Mesendoderm (in vitro differentiated cells): ENCODE data around the gene TBC1D8.

Source experiments
- DNase-seq: peaks from one replicate; pipeline ENCODE4 v3.0.0; 2013
- H2AK5ac ChIP-seq: 2 replicates; pipeline ENCODE4 v1.6.1; 2013; ENCODE audit warnings: low read length, inconsistent platforms
- H2BK120ac ChIP-seq: 2 replicates; pipeline ENCODE4 v1.6.1; 2013; ENCODE audit warnings: low read depth, mild to moderate bottlenecking, low read length, moderate library complexity, mixed read lengths
- H2BK15ac ChIP-seq: replicated peaks from 2 replicates; pipeline ENCODE4 v1.6.1; 2013; ENCODE audit warnings: low read depth, mild to moderate bottlenecking, moderate library complexity
- H2BK5ac ChIP-seq: 2 replicates; pipeline ENCODE4 v1.6.1; 2013; ENCODE audit warnings: low read length, inconsistent platforms
- H3K18ac ChIP-seq: 2 replicates; pipeline ENCODE4 v1.6.1; 2013; ENCODE audit warnings: mild to moderate bottlenecking, low read length, mixed read lengths
- H3K23ac ChIP-seq: one replicate; pipeline ENCODE4 v1.6.1; 2013; ENCODE audit warnings: low read length
- H3K27ac ChIP-seq: 2 replicates; pipeline ENCODE4 v1.5.1; 2013; ENCODE audit warnings: low read depth, mild to moderate bottlenecking, inconsistent platforms, low read length, moderate library complexity
- H3K27me3 ChIP-seq: 2 replicates; pipeline ENCODE4 v1.6.1; 2013; ENCODE audit warnings: low read length, control low read depth, mild to moderate bottlenecking, inconsistent platforms; ENCODE audit not compliant: insufficient read depth, poor library complexity
- H3K36me3 ChIP-seq: 2 replicates; pipeline ENCODE4 v1.6.1; 2013; ENCODE audit warnings: low read length, inconsistent platforms; ENCODE audit not compliant: control insufficient read depth, insufficient read depth
- H3K4ac ChIP-seq: one replicate; pipeline ENCODE4 v1.6.1; 2013; ENCODE audit warnings: low read depth, mild to moderate bottlenecking, low read length, moderate library complexity
- H3K4me1 ChIP-seq: 2 replicates; pipeline ENCODE4 v1.6.1; 2013; ENCODE audit warnings: low read depth, low read length, inconsistent platforms; ENCODE audit not compliant: control insufficient read depth
- H3K4me2 ChIP-seq: 2 replicates; pipeline ENCODE4 v1.6.1; 2013; ENCODE audit warnings: low read length
- H3K4me3 ChIP-seq: 2 replicates; pipeline ENCODE4 v1.5.1; 2013; ENCODE audit warnings: mild to moderate bottlenecking, low read length
- H3K56ac ChIP-seq: one replicate; pipeline ENCODE4 v1.6.1; 2013; ENCODE audit warnings: low read length
- H3K79me1 ChIP-seq: 2 replicates; pipeline ENCODE4 v1.6.1; 2013; ENCODE audit warnings: low read length, inconsistent platforms
- H3K79me2 ChIP-seq: 2 replicates; pipeline ENCODE4 v1.6.1; 2013; ENCODE audit warnings: mild to moderate bottlenecking, low read length; ENCODE audit not compliant: control insufficient read depth, insufficient read depth
- H3K9ac ChIP-seq: 2 replicates; pipeline ENCODE4 v1.6.1; 2013; ENCODE audit warnings: low read length, inconsistent platforms
- H4K5ac ChIP-seq: one replicate; pipeline ENCODE4 v1.6.1; 2013; ENCODE audit warnings: low read length
- H4K8ac ChIP-seq: one replicate; pipeline ENCODE4 v1.6.1; 2013; ENCODE audit warnings: low read depth, mild to moderate bottlenecking, control low read depth, low read length, moderate library complexity
- WGBS: extraction: QIAGEN DNeasy Blood & Tissue Kit; methylation state at CpG from one replicate; pipeline ENCODE4 v1.1.7; 2013; ENCODE audit warnings: low lambda C conversion rate, missing lambda C conversion rate; ENCODE audit not compliant: insufficient coverage; ENCODE audit errors: extremely low coverage; 5-methylcytosine and 5-hydroxymethylcytosine counted together

Gene TBC1D8

DNA sequence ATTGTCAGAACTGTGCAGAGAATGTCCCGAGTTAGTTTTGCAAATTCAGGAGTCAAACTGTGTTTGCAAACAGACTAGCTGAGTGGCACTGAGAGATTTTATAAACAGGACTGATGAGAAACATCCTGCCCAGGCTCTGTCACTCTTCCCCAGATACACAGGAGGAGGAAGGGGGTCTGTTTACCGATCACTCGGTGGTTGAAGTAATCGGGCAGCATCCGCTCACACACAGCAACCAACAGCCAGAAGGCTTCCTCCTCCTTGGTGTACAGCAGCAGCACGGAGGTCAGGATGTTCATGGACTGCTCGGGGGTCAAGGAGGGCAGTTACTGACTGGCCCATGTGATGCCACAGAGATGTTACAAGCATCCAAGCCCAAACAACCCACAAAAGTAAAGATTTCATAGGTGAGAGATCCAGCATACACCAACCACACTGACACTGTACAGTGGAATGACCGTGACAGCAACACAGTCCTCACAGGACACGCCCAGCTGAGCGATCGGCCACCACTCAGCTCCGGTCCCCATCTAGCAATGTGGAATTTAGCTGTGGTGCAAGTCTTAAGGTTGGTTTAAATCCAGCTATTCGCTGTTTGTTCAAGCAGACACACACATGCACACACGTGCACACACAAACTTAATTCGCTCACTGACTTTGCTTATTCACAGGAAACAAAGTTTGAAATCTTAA lies 119.0 kb downstream of the TBC1D8 start:
- no peak overlapping the region for H2AK5ac ChIP-seq
- no peaks in the 10 kb centered on the region for H3K27me3 ChIP-seq
- no peak overlapping the region for H3K56ac ChIP-seq
- no peak overlapping the region for H2BK120ac ChIP-seq
- H3K4me2 ChIP-seq: no peak overlapping the region
- H4K5ac ChIP-seq: no peak overlapping the region
- no peak overlapping the region for H3K18ac ChIP-seq
- H2BK15ac ChIP-seq: no peak overlapping the region
- H3K4me3 ChIP-seq: no peak overlapping the region
- H3K27ac ChIP-seq: no peak overlapping the region
- H3K79me1 ChIP-seq: no peaks in the 10 kb centered on the region
- H4K8ac ChIP-seq: no peak overlapping the region
- H3K4ac ChIP-seq: no peak overlapping the region
- H3K9ac ChIP-seq: no peak overlapping the region
- H3K79me2 ChIP-seq: no peaks in the 10 kb centered on the region
- no CpG with 5 or more reads among the region's 15 CpGs for WGBS
- H3K23ac ChIP-seq: no peak overlapping the region
- no peaks in the 10 kb centered on the region for H3K4me1 ChIP-seq
- DNase-seq: no peak
- no peak overlapping the region for H2BK5ac ChIP-seq
- H3K36me3 ChIP-seq: no peaks in the 10 kb centered on the region

DNA sequence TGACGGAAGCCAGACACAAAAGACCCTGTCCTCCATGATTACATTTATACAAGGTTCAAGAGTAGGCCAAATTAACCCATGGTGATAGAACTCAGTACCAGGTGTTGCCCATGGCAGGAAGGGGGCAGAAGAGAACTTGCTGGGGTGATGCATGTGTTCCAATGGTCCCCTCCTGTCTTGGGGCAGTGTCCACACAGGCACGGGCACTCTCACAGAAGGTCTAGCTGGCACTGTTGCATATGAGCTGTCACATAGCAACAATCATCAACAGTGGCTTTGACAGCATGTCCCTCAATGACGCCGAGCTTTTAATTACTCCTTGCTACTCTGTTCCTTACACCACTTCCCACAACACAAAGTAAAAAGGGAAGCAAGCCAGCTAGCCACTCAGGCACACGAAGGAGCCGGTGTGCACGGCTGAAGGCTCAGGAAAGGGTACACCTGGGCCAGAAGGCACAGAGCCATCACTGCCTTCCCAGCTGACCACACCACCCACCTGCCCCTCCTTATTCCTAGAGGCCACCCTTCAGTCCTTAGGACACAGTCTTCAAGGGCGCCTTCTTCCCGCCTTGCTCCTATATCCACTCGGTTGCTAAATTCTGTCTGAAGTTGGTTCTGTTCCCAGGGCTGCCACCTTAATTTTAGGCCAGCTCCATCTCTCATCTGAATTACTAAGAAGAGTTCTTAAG lies 120.2 kb downstream of the TBC1D8 start:
- WGBS: no CpG with 5 or more reads among the region's 10 CpGs

DNA sequence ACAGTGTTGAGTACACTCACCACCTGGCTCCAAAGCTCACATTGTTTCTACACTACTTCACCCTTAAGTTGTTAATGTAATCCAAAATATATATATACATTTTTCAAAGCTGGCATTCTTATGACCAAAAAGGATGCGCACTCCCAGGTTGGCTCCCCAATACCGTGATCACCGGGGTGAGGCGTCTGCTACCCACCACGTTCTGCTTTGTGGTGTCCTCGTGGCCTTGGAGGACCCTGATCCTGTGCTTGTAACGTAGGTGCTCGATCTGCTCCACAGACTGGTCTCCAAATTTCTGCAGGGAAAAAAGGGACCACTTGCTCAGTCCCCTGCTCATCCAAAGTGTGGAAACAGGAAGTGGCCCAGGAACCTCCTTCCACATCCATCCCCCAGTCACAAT lies 123.3 kb downstream of the TBC1D8 start:
- no peak for DNase-seq
- Histone ChIP-seq H3K27me3 (no peaks in the 10 kb centered on the region), H3K56ac (no peak overlapping the region), H3K79me1 (no peaks in the 10 kb centered on the region), H3K4me2 (no peak overlapping the region), H3K23ac (no peak overlapping the region), H3K9ac (no peak overlapping the region), H3K4me3 (no peak overlapping the region), H3K4ac (no peak overlapping the region), H4K8ac (no peak overlapping the region), H2BK15ac (no peak overlapping the region), H2BK5ac (no peak overlapping the region), H2BK120ac (no peak overlapping the region), H4K5ac (no peak overlapping the region), H3K36me3 (no peaks in the 10 kb centered on the region), H3K18ac (no peak overlapping the region), H3K27ac (no peak overlapping the region), H3K4me1 (no peaks in the 10 kb centered on the region), H2AK5ac (no peak overlapping the region), H3K79me2 (no peaks in the 10 kb centered on the region)
- WGBS: no CpG with 5 or more reads among the region's 8 CpGs

More for the DNA sequence above, 120.2 kb downstream of the TBC1D8 start:
- Histone ChIP-seq H2BK5ac (no peak overlapping the region), H3K4me1 (no peaks in the 10 kb centered on the region), H3K4me2 (no peak overlapping the region), H3K18ac (no peak overlapping the region), H3K27me3 (no peaks in the 10 kb centered on the region), H3K4me3 (no peak overlapping the region), H3K56ac (no peak overlapping the region), H2AK5ac (no peak overlapping the region), H3K79me1 (no peaks in the 10 kb centered on the region), H3K36me3 (no peaks in the 10 kb centered on the region), H2BK120ac (no peak overlapping the region), H4K8ac (no peak overlapping the region), H3K4ac (no peak overlapping the region), H2BK15ac (no peak overlapping the region), H3K79me2 (no peaks in the 10 kb centered on the region), H4K5ac (no peak overlapping the region), H3K27ac (no peak overlapping the region), H3K23ac (no peak overlapping the region), H3K9ac (no peak overlapping the region)
- DNase-seq: no peak

DNA sequence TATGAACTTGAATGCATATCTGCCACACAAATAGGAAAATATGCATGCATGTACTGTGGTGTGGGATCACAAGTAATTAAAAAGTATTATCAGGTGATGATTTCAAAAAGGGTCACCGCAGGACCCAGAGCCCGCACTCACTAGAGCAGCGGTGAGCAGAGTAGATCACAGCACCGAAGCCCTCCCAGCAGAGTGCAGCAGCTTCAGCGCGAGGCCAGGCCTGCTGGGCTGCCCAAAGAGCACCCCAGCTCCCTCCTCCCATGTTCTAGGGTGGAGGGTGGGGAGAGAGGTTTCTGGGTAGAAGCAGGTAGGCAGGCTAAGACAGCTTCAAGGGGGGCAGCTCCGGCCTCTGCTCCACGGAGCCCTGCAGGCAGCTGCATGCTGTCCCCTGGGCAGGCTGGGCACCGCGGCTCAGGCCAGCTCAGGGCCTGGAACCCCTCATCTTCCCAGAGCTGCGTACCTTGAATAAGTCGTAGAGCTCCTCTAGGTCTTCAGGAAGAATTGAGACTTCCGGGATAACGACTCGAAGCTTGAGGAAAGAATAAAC lies 124.2 kb downstream of the TBC1D8 start:
- H3K79me2 ChIP-seq: no peaks in the 10 kb centered on the region
- H4K8ac ChIP-seq: no peak overlapping the region
- no peak overlapping the region for H2BK5ac ChIP-seq
- no peak overlapping the region for H3K9ac ChIP-seq
- H2BK15ac ChIP-seq: no peak overlapping the region
- no CpG with 5 or more reads among the region's 15 CpGs for WGBS
- no peaks in the 10 kb centered on the region for H3K36me3 ChIP-seq
- no peak overlapping the region for H3K27ac ChIP-seq
- no peaks in the 10 kb centered on the region for H3K27me3 ChIP-seq
- H3K4ac ChIP-seq: no peak overlapping the region
- H3K4me1 ChIP-seq: no peaks in the 10 kb centered on the region
- H3K56ac ChIP-seq: no peak overlapping the region
- no peak overlapping the region for H2BK120ac ChIP-seq
- no peak overlapping the region for H3K18ac ChIP-seq
- H3K4me2 ChIP-seq: no peak overlapping the region
- no peak overlapping the region for H4K5ac ChIP-seq
- no peaks in the 10 kb centered on the region for H3K79me1 ChIP-seq
- DNase-seq: no peak
- no peak overlapping the region for H3K23ac ChIP-seq
- H3K4me3 ChIP-seq: no peak overlapping the region
- H2AK5ac ChIP-seq: no peak overlapping the region

DNA sequence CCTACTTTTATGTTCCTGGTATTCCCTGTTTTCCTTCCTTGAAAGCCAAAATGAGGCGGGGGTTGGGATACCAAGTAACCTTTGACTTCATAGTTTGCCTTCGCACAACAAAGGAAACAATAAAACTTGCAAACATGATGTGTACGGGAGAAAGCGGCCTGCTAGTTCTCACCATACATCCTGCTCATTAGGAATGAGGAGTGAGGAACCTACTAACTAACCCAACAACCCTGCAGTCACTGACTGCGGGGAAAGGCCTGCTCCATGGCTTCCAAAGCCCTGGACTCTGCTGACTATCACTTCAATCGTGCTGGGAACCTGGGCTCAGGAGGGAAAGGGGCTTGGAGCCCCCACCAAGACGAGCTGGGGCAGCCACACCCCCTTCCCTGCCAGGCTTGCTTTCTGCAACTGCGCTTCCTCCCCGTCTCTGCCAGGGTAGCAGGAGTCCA lies 124.9 kb downstream of the TBC1D8 start:
- H3K27ac ChIP-seq: no peak overlapping the region
- DNase-seq: peak; percentile 10

More for the DNA sequence above, 124.9 kb downstream of the TBC1D8 start:
- no peak overlapping the region for H2AK5ac ChIP-seq
- no peak overlapping the region for H3K4me2 ChIP-seq
- H3K79me2 ChIP-seq: no peaks in the 10 kb centered on the region
- H3K27me3 ChIP-seq: no peaks in the 10 kb centered on the region
- no peaks in the 10 kb centered on the region for H3K79me1 ChIP-seq
- no peak overlapping the region for H3K4ac ChIP-seq
- H3K4me3 ChIP-seq: no peak overlapping the region
- no peak overlapping the region for H3K56ac ChIP-seq
- no peak overlapping the region for H3K9ac ChIP-seq
- H4K8ac ChIP-seq: no peak overlapping the region
- H2BK120ac ChIP-seq: no peak overlapping the region
- no peaks in the 10 kb centered on the region for H3K4me1 ChIP-seq
- WGBS: no CpG with 5 or more reads among the region's 9 CpGs
- no peak overlapping the region for H3K23ac ChIP-seq
- H3K36me3 ChIP-seq: no peaks in the 10 kb centered on the region
- no peak overlapping the region for H3K18ac ChIP-seq
- H2BK15ac ChIP-seq: no peak overlapping the region
- no peak overlapping the region for H4K5ac ChIP-seq
- no peak overlapping the region for H2BK5ac ChIP-seq
